NOMO-1 (cell line): ENCODE measurements around the gene ATOX1.
A peak's percentile ranks its signal among the peaks of the same experiment; 100 is the strongest.
"Not testable (repeated sequence)": the region's sequence is repeated elsewhere in the genome, so short reads cannot be mapped to it uniquely, and the experiment has no call there.

Source experiments
- DNase-seq, 2 experiments: peaks; one replicate each; lab custom pipeline; 2025; ENCODE audit not compliant: unreplicated experiment in 2 of 2; lab: John Stamatoyannopoulos, UW

ATOX1 gene

DNA sequence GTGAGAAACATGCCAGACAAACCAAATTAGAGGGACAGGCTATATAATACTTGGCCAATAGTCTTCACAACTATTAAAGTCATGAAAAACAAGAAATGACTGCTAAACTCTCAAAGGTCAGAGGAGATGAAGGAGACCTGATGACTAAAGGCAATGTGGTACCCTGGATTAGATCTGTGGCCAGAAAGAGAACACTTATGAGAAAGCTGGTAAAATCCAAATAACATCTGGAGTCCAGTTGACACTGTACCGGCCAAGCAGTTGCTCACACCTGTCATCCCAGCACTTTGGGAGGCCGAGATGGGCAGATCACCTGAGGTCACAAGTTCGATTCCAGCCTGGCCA, 24.4 kb downstream of the ATOX1 start:
- DNase-seq, result no peak

- DNase-seq, result no peak
These were observed 24.9 kb downstream of the ATOX1 start for GRCh38 chr5:151733358-151734063.

DNA sequence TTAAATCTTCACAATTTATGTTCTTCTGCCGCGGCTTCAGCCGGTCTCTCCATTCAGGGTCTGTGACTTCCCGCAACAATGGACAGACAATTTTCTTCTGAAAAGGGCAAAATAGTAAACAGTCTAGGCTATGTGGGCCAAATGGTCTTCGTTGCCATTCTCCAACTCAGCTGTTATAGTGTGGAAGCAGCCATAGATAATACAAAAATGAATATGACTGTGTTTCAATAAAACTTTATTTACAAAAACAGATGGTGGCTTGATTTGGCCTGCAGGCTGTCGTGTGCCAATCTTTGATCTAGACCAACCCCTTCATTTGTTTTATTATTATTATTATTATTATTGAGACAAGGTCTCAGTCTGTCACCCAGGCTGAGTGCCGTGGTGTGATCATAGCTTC, 28.1 kb downstream of the ATOX1 start:
- no peak for DNase-seq

DNA sequence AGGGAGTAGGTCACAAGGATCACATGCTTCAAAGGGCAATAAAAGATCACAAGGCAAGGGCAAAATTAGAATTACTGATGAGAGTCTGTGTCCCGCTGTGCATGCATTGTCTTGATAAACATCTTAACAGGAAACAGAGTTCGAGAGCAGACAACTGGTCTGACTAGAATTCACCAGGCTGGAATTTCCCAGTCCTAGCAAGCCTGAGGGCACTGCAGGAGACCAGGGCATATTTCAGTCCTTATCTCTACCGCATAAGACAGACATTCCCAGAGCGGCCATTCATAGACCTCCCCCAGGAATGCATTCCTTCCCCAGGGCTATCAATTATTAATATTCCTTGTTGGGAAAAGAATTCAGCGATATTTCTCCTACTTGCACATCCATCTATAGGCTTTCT, 28.8 kb downstream of the ATOX1 start:
- DNase-seq, result not testable (repeated sequence)

DNA sequence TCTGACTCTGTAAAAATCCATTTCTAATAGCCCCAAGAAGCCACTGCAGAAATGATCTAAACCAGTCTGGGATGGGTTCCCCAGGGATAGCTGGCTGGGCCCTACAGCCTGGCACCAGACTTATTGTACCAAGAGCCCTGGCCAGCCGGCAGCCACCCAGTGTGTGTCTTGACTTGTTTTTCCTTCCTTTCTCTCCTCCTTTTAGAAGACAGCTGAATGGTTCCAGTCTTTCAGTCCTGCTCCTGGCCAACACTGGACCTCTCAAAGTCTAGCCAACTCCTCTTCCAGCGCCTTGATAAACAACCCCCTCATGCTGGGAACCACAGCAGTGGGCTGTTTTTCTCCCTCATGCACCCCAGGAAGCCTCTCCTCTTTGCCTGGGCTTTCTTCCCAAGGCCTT, 34.1 kb downstream of the ATOX1 start:
- no peak for DNase-seq

DNA sequence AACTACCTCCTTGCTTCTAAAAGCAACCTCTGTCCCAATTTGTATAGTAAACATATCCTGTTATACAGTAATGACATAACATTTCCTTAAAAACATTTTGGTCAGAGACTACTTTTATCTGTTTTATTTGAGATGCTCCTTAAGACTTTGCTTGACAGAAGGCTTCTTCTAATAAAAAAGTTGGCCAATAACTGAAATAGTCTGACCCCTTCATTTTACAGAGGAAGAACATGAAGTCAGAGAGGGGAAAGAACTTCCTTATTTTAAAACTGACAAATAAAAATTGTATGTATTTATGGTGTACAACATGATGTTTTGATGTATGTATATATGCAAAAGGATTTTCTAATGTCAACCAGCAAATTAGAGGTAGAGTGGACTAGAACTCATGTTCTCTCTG, 35.9 kb downstream of the ATOX1 start:
- peak; percentile 10 to 52 for DNase-seq

DNA sequence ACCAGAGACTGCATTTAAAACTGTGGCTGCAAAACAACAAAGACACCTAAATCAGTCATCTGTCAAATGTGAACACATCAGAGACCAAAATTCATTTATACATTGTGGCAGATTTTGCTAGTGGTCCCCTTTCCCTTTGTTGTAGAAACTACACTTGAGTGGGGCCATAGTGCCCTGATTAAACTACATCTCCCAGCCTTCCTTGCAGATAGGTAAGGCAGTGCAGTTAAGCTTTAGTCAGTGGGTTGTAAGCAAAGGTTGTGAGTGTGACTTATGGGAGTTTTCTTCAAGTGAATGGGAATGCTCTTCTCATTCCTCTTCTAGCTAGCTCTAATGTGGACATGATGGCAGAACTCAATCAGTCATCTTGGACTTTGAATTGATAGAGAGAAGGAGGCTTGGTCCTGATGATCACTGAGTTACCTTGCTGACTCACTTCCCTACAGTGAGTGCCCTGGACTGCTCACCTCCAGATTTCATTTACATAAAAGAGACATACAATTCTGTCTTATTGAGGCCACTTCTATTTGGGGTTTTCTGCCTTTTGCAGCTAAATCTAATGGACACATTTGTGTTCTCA, 36.5 kb downstream of the ATOX1 start:
- no peak for DNase-seq

- DNase-seq, result no peak
These were observed 37.3 kb downstream of the ATOX1 start for GRCh38 chr5:151721087-151721646.

GRCh38 chr5:151720215-151720614, 38.2 kb downstream of the ATOX1 start:
- DNase-seq, result peak; percentile 21 to 43

DNA sequence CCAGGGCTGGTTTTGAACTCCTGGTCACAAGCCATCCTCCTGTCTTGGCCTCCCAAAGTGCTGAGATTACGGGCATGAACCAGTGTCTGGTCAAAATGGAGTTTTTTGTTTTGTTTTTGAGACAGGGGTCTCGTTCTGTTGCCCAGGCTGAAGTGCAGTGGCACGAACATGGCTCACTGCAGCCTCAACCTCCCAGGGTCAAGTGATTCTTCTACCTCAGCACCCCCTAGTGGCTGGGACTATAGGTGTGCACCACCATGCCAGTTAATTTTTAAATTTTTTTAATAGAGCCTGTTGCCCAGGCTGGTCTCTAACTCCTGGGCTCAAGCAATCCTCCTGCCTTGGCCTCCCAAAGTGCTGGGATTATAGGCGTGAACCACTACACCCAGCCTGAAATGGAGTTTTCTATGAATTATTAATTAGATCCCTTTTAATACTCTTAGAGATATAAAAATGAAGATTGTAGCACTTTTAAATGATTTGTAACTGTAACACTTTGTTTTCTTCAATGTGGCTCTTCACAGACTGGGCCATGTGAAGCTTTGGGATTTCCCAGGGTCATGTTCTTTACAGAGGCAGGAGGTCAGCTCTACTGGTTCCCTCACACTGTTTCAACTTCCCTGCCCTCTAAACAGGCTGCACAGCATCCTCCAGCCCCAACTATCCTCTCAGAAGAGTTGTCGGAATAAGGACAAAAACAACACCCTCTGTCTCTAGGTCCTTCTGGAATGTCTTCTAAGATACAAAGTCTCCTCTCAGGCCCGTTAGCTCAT, 39.0 kb downstream of the ATOX1 start:
- DNase-seq, result peak in 1 of 2 experiments; percentile 4

DNA sequence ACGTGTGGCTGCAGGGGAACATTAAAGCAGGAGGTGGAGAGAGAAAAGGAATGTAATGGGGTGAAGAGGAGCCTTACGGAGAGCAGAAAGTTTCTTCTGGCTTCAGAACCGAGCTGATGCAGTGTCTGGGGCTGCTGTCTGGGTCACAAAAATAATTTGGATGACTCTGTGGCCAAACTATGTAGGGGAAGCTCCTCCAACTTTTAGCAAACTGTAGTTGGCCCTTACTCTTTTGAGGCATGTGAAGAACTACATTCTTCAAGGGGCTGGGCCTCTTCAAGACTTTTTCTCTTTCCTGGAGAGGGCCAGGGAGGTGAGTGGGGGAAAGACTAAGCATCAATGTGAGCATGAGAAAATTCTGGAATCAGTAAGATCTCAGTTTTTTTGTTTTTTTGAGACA, 39.8 kb downstream of the ATOX1 start:
- no peak for DNase-seq

GRCh38 chr5:151718153-151718552, 40.3 kb downstream of the ATOX1 start:
- DNase-seq, result no peak

DNA sequence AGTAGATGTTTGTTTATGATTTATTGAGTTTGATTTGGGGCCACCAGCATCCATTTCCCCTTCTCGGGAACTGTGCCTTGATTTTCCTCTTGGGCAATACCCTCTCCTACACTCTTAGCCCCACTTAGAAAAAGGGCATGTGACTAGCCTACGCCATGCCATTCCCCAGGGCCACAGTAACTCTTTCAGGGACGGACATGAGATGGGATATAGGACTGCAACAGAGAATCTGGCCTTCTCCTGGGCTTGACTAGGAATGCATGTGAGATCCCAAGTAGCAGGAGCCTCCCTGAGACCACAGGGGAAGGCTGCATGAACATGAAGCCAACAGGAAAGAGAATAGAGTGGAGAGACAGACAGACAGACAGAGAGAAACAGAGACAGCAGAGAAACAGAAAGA, 41.0 kb downstream of the ATOX1 start:
- no peak for DNase-seq

DNA sequence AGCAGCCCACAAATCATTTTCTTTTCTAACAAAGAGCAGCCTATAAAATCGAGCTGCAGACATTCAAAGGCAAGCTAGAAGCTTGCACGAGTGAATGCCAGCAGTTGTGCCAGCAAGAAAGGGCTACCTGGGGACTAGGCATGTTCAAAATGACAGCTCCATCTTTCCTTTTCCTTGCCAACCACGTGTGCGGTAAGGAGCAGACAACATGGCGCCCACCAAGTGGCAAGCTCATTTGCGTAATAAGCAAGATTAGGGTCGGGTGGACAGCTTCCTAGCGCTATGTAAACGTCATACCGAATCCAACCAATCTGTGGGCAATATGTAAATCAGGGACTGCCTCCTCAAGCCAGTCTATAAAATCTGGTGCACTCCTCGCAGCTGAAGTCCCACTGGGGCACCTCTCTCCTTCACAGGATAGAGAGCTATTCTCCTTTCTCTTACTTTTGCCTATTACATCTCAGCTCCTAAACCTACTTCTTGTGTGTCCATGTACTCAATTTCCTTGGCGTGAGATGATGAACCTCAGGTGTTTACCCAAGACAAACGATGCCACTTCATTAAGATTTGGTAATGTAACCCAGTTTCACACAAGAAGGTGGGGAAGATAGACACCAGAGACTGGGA, 49.2 kb downstream of the ATOX1 start:
- DNase-seq, result no peak

GRCh38 chr5:151708126-151708525, 50.3 kb downstream of the ATOX1 start:
- no peak for DNase-seq

DNA sequence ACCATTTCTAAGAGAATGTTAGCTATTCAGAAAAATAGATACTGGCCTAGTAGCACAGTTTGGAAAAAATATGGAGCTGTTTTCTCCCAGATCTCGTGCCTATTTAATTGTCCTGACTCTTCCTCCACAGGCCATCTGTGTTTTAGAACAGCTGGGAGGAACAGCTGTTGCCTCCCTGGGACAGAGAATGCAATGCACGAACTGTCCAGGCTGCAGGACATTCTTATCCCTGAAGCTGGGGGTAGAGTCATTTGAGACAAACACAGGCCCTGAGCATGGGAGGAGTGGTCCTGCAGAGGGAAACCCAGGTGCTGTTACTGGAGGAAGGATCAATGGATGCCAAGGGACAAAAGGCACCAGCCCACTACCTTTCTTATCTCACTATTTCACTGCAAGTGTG, 50.9 kb downstream of the ATOX1 start:
- DNase-seq, result no peak

DNA sequence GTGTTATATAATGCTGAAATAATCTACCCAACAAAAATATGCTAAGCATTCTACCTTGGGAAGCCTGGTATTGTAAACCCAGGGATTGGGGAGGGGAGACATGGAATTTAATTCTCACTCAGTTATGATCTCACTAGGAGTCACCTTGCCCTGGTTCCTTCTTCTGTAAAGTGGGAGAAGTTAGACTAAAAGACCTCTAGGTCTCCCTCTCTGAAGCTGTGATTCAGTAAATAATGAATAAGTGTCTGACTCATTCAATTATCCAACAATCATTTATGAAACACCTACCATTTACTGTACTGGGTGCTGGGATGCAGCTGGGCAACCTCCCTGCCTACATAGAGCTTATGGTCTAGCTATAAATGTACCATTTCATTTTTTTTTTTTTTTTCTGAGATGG, 51.5 kb downstream of the ATOX1 start:
- no peak for DNase-seq

GRCh38 chr5:151703780-151704179, 54.7 kb downstream of the ATOX1 start:
- no peak for DNase-seq

DNA sequence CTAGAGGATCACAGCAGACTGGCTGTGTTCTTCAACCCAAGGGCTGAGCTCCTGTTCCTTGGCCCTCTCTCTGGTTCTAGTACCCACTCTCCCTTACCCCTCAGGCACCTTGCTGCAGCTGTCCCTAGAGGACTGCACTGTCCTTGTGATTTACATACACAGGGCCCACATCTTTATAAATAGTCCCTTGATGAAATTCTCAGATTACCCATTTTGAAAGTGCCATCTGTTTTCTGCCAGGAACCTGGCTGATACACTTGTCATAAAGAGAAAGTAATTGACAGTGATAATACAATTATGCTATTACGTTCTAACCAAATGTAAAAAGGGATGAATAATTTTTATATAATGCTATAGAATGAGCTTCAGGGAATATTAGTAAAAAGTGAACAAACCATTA, 55.2 kb downstream of the ATOX1 start:
- DNase-seq, result no peak

GRCh38 chr5:151700820-151701219, 57.6 kb downstream of the ATOX1 start:
- no peak for DNase-seq

- no peak for DNase-seq
These were observed 58.1 kb downstream of the ATOX1 start for GRCh38 chr5:151700296-151700695.
